ENCODE measurements around the gene SUN3. TPM values are rescaled to one million over a fixed set of nuclear protein-coding genes. Genes with fewer than 3 reads are reported as not detected.
"Not testable (repeated sequence)": the region's sequence is repeated elsewhere in the genome, so short reads cannot be mapped to it uniquely, and the experiment has no call there.

The SUN3 gene
- total RNA-seq, 1 donor from 2014 or later, result not detected

DNA sequence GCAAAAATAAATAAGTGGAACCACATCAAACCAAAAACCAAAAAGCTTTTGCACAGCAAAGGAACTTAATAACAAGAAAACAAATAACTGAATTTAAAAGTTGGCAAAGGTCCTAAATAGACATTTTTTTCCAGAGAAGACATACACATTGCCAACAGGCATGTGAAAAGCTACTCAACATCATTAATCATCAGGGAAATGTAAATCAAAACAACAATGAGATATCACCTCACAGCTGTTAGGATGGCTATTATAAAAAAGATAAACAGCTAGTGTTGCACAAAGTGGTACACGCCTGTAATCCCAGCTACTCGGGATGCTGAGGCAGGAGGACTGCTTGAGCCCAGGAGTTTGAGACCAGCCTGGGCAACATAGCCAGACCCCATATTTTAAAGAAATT lies 2.2 kb upstream of the SUN3 start:
- DNase-seq, result no peak

DNA sequence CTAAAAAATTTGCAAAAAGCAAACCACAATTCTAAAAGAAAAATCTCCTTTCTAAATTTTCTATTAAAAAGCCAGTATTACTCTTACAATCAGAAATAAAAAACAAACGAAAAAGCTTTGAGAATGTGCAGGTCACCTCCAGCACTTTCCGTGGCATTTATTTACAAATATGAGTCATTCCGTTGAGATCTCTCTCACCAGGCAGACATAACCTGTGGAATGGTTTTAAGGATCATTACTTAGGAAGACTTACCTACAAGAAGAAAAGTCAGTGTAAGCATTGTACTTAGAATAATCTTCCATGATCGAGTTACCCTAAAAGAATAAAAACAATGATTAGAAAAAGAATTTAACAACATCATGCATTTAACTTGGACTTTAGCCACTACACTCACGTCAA lies 3.3 kb downstream of the SUN3 start:
- DNase-seq, result no peak

DNA sequence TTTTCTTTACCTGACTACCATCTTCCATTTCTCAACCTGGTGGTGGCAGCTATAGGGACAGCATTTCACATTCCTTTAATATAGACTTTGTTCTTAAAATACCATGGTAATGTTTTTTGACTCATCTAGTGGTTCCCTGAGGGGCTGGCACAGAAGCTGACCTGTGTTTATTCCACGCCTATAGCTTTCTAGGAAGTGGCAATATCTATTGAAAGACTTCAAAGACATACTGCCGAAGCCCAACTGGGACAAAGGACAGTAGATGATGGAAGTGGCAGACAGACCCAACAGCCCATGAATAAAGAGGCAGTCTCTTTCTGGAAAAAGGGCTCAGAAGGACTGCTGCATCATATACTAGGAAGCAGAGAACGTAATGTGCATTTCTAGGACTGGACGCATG lies 11.2 kb downstream of the SUN3 start:
- DNase-seq, result no peak

DNA sequence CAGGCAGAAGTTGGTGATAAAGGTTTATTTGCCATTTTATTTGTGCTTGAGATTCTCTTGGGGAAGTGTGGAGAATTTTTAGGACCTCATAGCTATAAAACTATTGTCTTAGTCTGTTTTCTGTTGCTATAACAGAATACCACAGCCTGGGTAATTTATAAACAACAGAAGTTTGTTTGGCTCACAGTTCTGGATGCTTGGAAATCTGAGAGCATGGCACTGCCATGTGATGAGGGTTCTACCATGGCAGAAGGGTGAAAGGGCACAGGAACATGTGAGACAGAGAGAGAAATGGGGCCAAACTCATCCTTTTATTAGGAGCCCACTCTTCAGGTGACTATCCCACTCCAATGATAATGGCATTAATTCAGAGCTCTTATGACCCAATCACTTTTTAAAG lies 12.3 kb downstream of the SUN3 start:
- no peak for DNase-seq

DNA sequence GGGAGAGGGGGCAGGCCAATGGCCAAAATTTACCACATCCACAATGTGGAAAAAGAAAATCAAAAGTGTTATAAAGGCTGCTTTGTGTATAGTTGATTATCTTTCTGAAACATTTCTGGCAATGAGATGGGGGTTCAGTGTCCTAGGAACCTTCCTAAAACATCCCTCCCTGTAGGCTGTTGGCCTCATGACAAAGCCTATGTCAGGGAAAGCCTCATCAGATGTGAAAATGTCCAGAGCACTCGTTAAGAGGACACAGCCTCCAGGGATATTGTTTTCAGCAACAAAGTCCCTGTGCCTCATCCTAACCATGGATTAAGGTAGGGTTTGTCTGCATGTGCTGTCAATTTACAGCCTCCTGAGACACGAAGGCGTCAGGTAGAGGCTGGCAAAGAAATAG lies 17.0 kb downstream of the SUN3 start:
- no peak for DNase-seq

DNA sequence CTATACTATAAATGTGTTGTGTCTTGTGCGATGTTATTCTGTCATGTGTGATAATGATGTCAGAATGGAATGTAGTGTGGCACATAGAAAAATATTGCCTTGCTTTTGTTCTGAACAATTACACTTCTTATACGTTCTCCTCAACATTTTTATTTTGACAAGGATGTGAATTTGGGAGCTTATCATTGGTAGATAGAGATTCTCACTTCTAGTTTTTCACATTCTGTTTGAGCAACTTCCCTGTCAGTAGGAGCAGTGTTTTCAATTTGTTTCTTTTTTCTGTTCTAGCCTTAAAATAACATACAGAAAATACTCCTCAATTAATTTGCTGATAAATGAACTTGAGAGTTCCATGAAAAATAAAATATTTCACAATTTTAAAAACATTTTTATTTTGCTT lies 17.6 kb downstream of the SUN3 start:
- no peak for DNase-seq

DNA sequence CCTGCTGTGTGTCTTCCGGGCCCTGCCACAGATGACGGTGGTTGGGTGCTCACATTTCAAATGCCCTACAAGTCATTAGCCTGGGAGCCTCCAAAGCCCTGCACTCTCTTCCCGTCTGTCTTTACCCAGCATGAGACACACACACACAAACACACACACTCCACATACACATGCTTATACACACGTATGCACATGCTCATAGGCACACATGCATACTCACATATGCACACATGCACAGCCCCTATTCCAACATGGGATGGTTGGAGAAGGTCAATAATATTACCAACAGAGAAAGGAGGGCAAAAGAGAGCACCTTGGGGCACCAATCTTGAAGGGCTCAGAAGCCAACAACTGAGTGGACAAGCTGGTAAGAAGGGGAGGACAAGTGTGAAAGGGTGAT lies 19.0 kb downstream of the SUN3 start:
- DNase-seq, result no peak

DNA sequence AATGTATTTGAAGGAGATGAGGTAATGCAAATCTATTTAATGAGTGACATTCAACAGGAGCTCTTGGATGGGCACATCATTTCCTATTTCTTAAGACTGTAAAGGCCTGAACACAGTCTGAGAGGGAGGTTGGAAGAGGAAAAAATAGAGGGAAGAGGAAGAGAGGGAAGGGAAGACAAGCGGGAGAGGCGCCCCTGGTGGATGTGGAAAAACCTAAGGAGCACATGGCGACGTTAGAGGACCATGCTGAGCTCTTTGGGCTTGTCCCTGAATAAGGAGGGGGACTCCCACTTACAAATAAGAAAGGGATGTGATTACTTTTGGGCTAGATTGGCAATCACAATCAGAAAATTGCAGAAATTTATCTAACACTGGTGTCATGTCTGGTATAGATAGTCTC lies 19.6 kb downstream of the SUN3 start:
- DNase-seq, result no peak

DNA sequence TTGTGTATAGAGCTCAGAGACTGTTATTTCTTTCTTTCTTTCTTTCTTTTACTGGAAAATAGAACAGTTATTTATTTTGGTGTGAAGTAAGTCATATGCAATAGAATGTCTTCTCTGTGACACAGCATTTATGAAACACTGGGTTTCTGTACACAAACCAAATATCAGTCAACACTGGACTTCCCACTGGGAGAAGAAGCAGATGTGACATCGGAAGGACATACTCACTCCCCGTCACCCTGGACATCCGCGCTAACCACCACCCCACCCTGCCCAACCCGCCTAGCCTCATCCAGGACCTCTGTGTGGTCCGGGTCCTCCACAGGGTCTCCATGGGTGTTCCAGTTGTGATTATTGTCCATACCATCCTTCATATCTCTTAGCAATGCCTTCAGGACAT lies 22.0 kb downstream of the SUN3 start:
- no peak for DNase-seq

DNA sequence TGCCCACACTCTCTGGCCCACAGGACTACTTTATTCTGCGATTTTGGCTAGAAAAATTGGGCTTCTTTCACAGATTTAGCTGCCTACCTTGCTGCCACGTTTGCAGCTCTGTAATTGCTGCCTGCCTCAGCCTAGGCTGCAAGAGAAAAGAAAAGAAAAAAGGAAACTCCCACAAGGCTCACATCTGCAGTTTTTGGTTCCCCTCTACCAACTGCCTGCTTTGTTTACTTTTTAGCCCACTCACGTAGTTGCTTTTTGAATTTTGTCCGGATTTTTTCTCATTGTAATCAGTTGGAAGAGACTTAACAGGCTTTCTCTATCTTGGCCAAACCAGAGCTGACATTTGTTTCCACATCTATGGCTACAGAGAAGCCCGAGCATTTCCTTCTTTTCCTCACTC lies 24.3 kb downstream of the SUN3 start:
- DNase-seq, result no peak

DNA sequence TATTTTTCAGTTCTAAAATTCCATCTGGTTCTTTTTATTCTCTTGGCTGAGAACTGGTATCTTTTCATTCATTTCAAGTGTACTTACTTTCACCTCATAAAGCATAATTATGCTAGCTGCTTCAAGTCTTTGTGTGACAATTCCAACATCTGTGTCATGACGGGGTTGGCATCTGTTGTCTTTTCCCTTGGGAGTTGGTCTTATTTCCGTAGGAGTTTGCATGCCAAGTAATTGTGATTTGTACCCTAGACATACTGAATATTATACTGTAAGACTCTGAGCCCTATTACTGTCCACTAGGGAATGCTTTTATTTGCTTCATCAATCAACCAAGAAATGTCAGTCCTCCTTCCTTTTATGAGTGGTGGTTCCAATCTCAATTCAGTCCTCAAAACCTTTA lies 24.9 kb downstream of the SUN3 start:
- no peak for DNase-seq

DNA sequence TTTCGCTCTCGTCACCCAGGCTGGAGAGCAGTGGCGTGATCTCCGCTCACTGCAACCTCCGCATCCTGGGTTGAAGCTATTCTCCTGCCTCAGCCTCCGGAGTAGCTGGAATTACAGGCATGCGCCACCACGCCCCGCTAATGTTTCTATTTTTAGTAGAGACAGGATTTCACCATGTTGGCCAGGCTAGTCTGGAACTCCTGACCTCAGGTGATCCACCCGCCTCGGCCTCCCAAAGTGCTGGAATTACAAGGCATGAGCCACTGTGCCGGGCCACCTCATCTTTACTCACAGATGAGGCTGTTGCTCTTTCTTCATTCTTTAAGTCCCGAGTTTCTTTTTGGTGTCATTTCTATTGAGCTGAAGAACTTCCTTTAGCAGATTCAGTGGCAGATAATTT lies 28.7 kb downstream of the SUN3 start:
- not testable (repeated sequence) for DNase-seq

DNA sequence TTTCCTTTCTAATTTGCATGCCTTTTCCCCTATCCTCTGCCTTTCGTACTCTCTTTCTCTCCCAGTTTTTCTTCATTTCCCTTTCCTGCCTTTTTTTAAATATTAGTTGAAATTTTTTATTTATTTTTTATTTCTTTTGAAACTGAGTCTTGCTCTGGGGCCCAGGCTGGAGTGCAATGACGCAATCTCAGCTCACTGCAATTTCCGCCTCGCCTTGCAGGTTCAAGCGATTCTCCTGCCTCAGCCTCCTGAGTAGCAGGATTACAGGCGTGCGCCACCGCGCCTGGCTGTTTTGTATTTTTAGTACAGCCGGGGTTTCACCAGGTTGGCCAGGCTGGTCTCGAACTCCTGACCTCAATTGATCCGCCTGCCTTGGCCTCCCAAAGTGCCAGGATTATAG lies 29.5 kb downstream of the SUN3 start:
- no peak for DNase-seq

DNA sequence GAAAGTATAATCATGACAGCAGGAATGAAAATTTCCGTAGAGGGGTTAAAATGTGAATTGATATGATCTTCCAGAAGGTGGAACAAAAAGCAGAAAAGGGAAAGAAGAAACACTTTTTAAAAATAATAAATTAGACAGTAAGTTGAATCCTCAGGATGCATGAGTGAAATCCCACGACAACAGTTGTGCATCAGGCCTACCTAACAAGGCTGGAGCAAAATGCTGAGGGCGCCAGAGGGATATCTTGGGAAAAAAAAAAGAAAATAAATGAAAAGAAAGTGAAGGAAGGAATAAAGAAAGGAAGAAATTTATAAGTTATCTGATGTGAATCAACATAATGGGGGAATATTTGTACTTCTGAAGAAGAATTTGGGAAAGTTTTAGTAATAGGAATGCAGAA lies 36.5 kb downstream of the SUN3 start:
- DNase-seq, result no peak

DNA sequence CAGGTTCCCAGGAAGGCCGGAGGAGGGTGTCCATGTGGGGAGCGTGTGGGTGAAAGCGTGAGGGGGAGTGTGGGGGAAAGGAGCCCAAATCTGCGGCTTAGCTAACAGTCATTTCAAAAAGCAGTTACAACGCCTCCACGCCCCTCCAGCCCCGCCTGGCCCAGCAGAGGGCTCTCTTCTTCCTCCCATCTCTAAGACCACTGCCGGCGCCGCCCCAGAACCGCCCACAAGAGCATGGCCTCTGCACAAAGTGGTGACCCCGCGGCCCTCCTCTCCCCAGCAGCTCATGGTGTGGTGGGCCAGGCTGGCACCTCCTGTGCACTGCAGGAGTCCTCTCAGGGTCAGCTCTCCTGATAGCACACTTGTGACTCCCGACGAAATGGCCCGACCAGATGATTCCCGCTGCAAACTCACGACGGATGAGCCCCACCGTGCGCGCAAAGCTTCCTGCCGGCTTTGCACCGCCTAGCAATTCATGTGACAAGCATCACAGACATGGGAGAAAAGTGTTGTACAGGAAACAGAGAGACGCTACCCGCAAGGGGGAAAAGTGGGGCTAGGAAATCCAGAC lies 37.1 kb downstream of the SUN3 start:
- DNase-seq, result peak; percentile 83

DNA sequence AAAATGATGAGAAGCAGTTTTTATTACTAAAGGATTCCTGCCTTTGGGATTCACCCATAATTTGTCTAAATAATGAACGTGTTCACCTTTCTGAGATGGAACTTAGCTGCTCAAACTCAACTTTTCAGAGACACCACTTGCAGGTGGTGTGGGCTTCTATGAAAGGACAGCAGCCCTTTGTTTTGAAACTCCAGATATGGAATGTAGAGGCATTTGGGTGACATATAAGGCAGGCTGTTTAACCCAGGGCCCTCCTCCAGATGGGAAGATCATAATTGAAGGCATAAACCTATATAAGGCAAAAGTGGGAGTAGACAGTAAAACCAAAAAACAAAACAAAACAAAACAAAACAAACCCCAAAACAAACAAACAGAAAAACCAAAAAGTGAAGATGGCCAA lies 37.6 kb downstream of the SUN3 start:
- DNase-seq, result no peak

DNA sequence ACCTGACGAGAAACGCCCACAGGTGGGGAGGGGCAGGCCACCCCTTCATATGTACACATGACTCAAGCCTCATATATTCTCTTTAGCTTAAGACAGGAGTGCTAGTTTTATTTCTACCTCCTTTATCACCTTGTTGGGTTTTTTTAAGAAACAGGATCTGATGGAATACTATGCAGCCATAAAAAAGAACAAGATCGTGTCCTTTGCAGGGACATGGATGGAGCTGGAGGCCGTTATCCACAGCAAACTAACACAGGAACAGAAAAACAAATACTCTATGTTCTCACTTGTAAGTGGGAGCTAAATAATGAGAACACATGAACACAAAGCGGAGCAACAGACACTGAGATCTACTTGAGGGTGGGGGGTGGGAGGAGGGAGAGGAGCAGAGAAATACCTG lies 38.3 kb downstream of the SUN3 start:
- no peak for DNase-seq

DNA sequence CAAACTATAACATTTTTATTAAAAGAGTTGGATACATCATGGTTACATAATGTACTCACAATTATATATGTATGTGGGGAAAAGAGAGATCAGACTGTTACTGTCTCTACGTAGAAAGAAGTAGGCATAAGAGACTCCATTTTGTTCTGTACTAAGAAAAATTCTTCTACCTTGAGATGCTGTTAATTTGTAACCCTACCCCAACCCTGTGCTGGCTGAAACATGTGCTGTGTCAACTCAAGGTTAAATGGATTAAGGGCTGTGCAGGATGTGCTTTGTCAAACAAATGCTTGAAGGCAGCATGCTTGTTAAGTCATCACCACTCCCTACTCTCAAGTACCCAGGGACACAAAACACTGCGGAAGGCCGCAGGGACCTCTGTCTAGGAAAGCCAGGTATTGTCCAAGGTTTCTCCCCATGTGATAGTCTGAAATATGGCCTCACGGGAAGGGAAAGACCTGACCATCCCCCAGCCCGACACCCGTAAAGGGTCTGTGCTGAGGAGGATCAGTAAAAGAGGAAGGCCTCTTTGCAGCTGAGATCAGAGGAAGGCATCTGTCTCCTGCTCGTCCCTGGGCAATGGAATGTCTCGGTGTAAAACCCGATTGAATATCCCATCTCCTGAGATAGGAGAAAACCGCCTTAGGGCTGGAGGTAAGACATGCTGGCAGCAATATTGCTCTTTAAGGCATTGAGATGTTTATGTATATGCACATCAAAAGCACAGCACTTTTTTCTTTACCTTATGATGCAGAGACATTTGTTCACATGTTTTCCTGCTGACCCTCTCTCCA lies 39.1 kb downstream of the SUN3 start:
- not testable (repeated sequence) for DNase-seq

DNA sequence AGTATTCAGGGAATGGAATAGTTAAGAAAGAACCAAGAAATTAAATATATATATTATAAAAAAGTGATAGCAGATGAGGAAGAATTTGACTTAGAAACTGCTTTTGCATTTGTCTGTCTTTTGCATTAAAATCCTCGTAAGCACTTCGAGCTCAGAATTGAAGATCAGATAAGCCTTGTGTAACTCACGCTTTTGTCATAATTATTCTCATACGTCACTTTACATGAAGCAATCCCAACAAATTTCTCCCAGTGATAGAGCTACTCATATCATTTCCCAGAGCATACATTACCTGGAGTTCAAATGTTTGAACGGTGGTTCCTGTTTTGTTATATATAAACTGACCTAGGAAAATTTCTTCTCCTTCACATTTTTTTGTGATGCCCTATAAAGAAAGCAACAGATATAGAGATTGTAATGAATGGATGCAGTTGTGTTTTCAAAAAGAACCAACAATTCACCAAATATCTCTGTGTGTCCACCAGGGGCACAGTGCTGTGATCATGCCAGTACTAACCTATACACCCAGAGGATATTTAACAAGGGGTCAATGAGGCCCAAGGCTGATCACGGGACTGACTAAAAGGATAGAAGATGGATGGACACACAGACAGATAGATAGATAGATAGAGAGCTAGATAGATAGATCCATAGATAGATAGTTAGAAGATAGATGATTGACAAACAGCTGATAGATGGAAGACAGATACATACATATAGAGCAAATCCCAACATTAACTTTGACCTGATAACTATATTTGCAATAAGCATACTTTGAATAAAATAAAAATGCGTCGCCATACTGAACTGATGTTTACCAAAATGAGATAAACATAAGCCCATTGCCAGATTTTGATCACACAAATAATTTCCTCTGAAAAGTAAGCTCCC lies 40.2 kb downstream of the SUN3 start:
- peak; percentile 33 for DNase-seq

DNA sequence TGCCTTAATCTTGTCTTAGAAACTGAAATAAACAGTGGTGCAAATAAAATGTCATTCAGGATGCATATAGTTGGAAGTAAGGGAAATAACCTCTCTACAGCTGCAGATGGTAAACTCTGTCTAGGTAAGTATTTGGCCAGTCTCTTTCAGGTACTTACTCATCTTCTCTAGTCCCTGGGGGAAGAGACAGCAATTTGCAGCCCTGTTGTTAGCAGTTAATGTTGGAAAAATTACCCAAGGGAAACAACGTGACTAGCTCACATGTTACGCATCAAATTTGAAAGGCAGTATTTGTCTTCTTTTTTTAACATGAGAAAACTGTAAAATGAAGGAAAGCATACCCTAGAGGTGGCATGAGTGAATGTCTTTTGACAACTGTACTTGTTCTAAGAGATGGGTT lies 46.3 kb downstream of the SUN3 start:
- no peak for DNase-seq

DNA sequence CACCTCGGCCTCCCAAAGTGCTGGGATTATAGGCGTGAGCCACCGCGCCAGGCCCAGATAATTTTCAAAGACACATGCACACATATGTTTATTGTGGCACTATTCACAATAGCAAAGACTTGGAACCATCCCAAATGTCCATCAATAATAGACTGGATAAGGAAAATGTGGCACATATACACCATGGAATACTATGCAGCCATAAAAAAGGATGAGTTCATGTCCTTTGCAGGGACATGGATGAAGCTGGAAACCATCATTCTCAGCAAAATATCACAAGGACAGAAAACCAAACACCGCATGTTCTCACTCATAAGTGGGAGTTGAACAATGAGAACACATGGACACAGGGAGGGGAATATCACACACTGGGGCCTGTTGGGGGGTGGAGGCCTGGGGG lies 48.3 kb downstream of the SUN3 start:
- not testable (repeated sequence) for DNase-seq

DNA sequence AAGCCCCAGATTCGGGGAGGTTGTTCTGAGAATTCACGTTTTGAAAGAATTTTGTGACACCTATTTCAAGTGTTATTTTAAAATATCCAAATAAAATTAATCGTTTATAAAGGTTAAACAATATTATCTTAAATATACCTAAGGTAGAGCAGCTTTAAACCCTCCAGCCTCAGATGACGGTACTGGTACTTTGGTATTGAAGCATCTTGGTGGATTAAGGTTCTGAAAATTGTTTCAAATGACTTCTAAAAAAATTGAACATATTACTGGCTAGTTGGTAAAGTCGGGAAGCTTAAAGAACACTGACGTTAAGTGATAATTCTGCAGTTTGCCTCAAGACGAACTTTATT lies 49.1 kb downstream of the SUN3 start:
- DNase-seq, result no peak

DNA sequence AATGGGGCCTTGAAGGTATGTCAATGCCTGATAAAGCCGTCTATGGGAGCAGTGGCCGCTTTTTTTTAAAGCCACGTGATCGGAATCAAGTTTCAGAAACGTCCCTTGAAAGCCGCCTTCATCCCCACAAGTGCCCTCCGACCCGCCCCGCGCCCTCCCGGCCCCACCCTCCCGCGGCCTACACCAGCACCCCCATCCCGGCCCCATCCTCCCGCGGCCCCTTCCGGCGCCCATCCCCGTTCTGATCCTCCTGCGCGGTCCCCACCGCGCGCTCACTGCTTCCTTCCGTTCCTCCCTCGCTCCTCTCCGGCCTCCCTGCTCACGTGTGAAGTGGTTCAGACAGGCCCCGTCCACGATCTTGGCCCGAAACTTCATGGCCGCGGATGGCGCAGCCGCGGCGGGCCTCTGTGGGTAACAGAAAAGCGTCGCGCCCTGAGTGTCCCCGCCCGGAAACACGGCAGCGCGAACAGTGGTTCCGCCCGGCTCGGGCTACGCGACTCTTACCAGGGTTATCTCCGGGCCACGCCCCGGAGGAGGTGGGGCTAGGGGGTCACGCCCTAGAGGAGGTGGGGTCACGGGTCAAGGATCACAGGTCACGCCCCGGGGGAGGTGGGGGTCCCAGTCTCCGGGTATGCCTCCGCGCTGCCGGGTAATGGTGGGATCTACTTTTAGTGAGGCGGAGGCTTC lies 49.6 kb downstream of the SUN3 start, which contains the start of gene HUS1:
HUS1 (minus strand) TSS at position 471 of the 687 bp plus-strand sequence; CDS start at position 375, 96 bp downstream.
- DNase-seq, result peak; percentile 74
